ENCODE results near the gene SMPD2. TPM values are rescaled to one million over a fixed set of nuclear protein-coding genes. Genes with fewer than 3 reads are reported as not detected.
"Not testable (repeated sequence)": the region's sequence is repeated elsewhere in the genome, so short reads cannot be mapped to it uniquely, and the experiment has no call there.

The SMPD2 gene
- total RNA-seq, 4 donors from 2014 or later, result 11.2 to 60.9 (median 17.8) TPM

GRCh38 chr6:109457562-109457996, 17.1 kb downstream of the SMPD2 start:
- TF ChIP-seq POLR2A (IDR thresholded peaks at IDR 0.05) (no peak), CTCF (IDR thresholded peaks at IDR 0.05) (no peak)
- WGBS, 2 donors, result 96 to 97% methylated on average over 6 of the region's 6 CpGs
- peak overlapping the region in 1 of 3 donors; percentile 71 for H3K27ac ChIP-seq
- DNase-seq, result no peak
- H3K27me3 ChIP-seq, result no peaks in the 10 kb centered on the region
- H3K4me1 ChIP-seq, result peaks cover 24 to 39% of the 10 kb centered on the region in 2 donors
- H3K36me3 ChIP-seq, result no peaks in the 10 kb centered on the region
- intact Hi-C loops (cut with DNase I), result no loop called here
- no peaks in the 10 kb centered on the region for H3K9me3 ChIP-seq
- no peak overlapping the region for H3K4me3 ChIP-seq (replicated peaks in 1 of 3)

DNA sequence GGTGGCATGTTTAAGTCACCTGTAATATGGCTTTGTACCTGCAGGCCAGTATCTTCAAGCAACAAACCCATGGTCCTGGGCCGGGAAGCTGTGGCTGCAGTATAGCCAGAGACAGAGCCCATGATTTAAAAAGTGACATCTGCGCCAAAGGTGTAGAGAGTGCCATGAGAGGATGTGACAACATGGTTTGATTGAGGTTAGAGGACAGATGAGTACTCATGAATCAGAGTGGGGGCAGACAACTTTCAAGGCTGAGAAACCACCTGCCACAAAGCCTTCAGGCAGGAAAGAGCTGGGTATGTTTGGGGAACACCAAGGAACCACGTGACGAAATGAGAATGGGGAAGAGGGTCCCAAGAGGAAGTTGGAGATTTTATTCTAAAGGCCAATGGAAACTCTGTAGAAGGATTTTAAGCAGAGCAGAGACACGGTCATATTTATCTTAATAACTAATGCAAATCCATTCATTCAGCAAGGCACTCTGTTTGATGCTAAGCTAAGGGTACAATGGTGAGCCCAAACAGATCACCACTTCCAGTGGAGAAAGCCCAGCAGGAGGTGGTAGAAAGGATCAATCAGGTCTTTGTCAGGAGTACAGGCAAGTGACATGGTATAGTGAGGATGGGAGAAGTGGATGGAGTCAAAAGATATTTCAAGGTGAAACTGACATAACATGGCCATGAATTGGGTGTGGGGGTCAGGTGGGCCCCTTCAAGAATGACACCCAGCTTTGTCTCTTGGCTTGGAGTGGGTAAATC, 18.4 kb downstream of the SMPD2 start:
- Histone ChIP-seq H3K27ac (no peak overlapping the region), H3K27me3 (no peaks in the 10 kb centered on the region), H3K36me3 (no peaks in the 10 kb centered on the region), H3K4me1 (peaks cover 24 to 39% of the 10 kb centered on the region in 2 donors), H3K4me3 (replicated peaks in 1 of 3) (no peak overlapping the region), H3K9me3 (no peaks in the 10 kb centered on the region)
- no peak for DNase-seq
- intact Hi-C loops (cut with DNase I), result no loop called here
- no peak for TF ChIP-seq POLR2A (IDR thresholded peaks at IDR 0.05)
- TF ChIP-seq CTCF (IDR thresholded peaks at IDR 0.05), result no peak
- 89 to 91% methylated on average over 5 of the region's 5 CpGs for WGBS, 2 donors

DNA sequence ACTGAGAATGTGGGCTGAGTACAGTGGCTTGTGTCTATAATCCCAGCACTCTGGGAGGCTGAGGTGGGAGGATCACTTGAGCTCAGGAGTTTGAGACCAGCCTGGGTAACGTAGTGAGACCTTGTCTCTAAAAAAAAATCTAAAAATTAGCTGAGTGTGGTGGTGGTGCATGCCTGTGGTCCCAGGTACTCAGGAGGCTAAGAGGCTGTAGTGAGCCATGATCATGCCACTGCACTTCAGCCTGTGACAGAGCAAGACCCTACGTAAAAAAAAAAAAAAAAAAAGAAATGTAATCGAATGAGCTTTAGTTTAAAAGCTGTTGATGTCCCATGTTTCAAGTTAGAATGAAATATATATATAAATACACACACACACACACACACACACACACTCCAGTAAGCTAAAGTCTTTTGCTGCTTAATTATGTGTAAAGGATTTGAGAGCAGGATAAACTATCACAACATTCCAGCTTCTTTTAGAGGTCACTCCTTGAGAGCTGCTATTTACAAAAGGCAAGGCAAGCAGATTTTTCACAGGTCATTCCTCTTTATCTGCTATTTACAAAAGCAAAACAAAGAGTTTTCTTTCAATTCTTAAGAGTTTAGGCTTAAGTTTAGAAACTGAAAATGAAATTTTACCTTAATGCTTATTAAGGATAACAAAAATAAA, 19.8 kb downstream of the SMPD2 start:
- no peak for TF ChIP-seq POLR2A (IDR thresholded peaks at IDR 0.05)
- no peak for TF ChIP-seq CTCF (IDR thresholded peaks at IDR 0.05)
- peak overlapping the region; percentile 67 to 78 (median 75) for H3K27ac ChIP-seq
- WGBS, 2 donors, result 54 to 72% methylated on average over 3 of the region's 3 CpGs
- DNase-seq, result peak; percentile 63 to 69
- H3K4me1 ChIP-seq, result peaks cover 24 to 35% of the 10 kb centered on the region in 2 donors
- H3K4me3 ChIP-seq (replicated peaks in 1 of 3), result no peak overlapping the region
- no peaks in the 10 kb centered on the region for H3K36me3 ChIP-seq
- intact Hi-C loops (cut with DNase I), result no loop called here
- no peaks in the 10 kb centered on the region for H3K27me3 ChIP-seq
- H3K9me3 ChIP-seq, result no peaks in the 10 kb centered on the region

DNA sequence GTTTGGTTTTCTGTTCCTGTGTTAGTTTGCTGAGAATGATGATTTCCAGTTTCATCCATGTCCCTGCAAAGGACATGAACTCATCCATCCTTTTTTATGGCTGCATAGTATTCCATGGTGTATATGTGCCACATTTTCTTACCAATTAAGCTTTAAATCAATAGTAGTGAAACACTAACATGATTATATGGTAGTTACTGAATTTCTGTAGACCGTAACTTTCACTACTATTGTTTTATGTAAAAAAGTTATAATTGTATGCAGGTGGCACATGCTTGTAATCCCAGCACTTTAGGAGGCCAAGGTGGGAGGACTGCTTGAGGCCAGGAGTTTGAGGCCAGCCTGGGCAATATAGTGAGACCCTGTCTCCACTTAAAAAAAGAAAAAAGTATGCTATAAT, 20.7 kb downstream of the SMPD2 start:
- Histone ChIP-seq H3K4me1 (peaks cover 25 to 41% of the 10 kb centered on the region in 2 donors), H3K27ac (peak overlapping the region; percentile 67 to 78 (median 75))
- H3K27me3 ChIP-seq; H3K9me3 ChIP-seq; DNase-seq; intact Hi-C loops (cut with DNase I); H3K4me3 ChIP-seq (replicated peaks in 1 of 3); H3K36me3 ChIP-seq: not testable (repeated sequence)
- 96 to 98% methylated on average over 1 of the region's 1 CpG for WGBS, 2 donors

- Histone ChIP-seq H3K4me3 (replicated peaks in 1 of 3) (no peak overlapping the region), H3K9me3 (no peaks in the 10 kb centered on the region), H3K36me3 (no peaks in the 10 kb centered on the region), H3K27me3 (no peaks in the 10 kb centered on the region), H3K27ac (no peak overlapping the region), H3K4me1 (peaks cover 18 to 39% of the 10 kb centered on the region in 2 donors)
- no peak for DNase-seq
- intact Hi-C loops (cut with DNase I), result no loop called here
- TF ChIP-seq CTCF (IDR thresholded peaks at IDR 0.05) (no peak), POLR2A (IDR thresholded peaks at IDR 0.05) (no peak)
- WGBS, 2 donors, result 90 to 97% methylated on average over 1 of the region's 1 CpG
Measured at GRCh38 chr6:109461733-109462526, 21.4 kb downstream of the SMPD2 start.
